Liver (tissue), 3 donors: ENCODE results near the gene FILIP1.

Experiments
- ATF3 ChIP-seq: IDR thresholded peaks from 2 replicates; pipeline ENCODE4 v1.6.1; 2016; ENCODE audit warnings: antibody characterized with exemption
- CTCF ChIP-seq: fragments of 150-350 bp; IDR thresholded peaks from 2 replicates; pipeline ENCODE4 v1.5.1; 2017; ENCODE audit warnings: improper control_type of control experiment, low read depth, low read length; ENCODE audit not compliant: missing input control
- FOXA1 ChIP-seq: IDR thresholded peaks from 2 replicates; pipeline ENCODE4 v1.6.1; 2016; ENCODE audit warnings: antibody characterized with exemption
- MAX ChIP-seq: IDR thresholded peaks from 2 replicates; pipeline ENCODE4 v1.6.1; 2016; ENCODE audit warnings: antibody characterized with exemption
- RAD21 ChIP-seq, 2 donors: IDR thresholded peaks; 2 replicates each; pipeline ENCODE4 v1.6.1; 2016; ENCODE audit warnings: antibody characterized with exemption in 2 of 2, mild to moderate bottlenecking in 2 of 2
- REST ChIP-seq: IDR thresholded peaks from 2 replicates; pipeline ENCODE4 v1.6.1; 2016; ENCODE audit warnings: antibody characterized with exemption, mild to moderate bottlenecking
- SP1 ChIP-seq: IDR thresholded peaks from 2 replicates; pipeline ENCODE4 v1.6.1; 2018; ENCODE audit warnings: antibody characterized with exemption, mild to moderate bottlenecking
- donor health status: healthy.
- donor health status: healthy.

- TF ChIP-seq MAX (no peak), CTCF (peak; percentile 78), REST (no peak), SP1 (no peak), RAD21 (IDR thresholded peaks at IDR 0.05) (peak; percentile 88 to 94), FOXA1 (no peak), ATF3 (no peak)
Observed at GRCh38 chr6:75266716-75267291, 226.8 kb downstream of the FILIP1 start.
